Upper lobe of left lung (tissue), 6 donors: ENCODE results near the gene CARS2. TPM values are rescaled to one million over a fixed set of nuclear protein-coding genes. Genes with fewer than 3 reads are reported as not detected.
"Not testable (repeated sequence)": the region's sequence is repeated elsewhere in the genome, so short reads cannot be mapped to it uniquely, and the experiment has no call there.

Experiments
- ATAC-seq, 2 donors: fragments of 200-7000 bp; cut with Tn5 transposase; one replicate each; pipeline ENCODE4 v1.9.1; 2022; ENCODE audit warnings: mild to moderate bottlenecking in 2 of 2, moderate library complexity in 2 of 2; ENCODE audit not compliant: low FRiP score in 2 of 2
- DNase-seq, 2 donors: peaks; one replicate each; pipeline ENCODE4 v3.0.0-alpha.2; 2019 to 2020
- H3K27ac ChIP-seq, 4 donors: fragments of 200-600 bp; sonication (generic); one replicate each; pipeline ENCODE4 v1.5.1; 2016 to 2019
- H3K27me3 ChIP-seq, 4 donors: fragments of 200-600 bp; sonication (generic); one replicate each; pipeline ENCODE4 v1.5.1; 2017 to 2019
- H3K36me3 ChIP-seq, 4 donors: fragments of 200-600 bp; sonication (generic); one replicate each; pipeline ENCODE4 v1.5.1; 2016 to 2019
- H3K4me1 ChIP-seq, 4 donors: fragments of 200-600 bp; sonication (generic); one replicate each; pipeline ENCODE4 v1.5.1; 2018 to 2019
- H3K4me3 ChIP-seq, 4 donors: fragments of 200-600 bp; sonication (generic); one replicate each; pipeline ENCODE4 v1.5.1; 2017 to 2019; ENCODE audit warnings: mild to moderate bottlenecking in 2 of 4, moderate library complexity in 1 of 4
- H3K9me3 ChIP-seq, 4 donors: fragments of 200-600 bp; sonication (generic); one replicate each; pipeline ENCODE4 v1.5.1; 2018 to 2019
- CTCF ChIP-seq, 6 experiments: fragments of 450-650 bp in 4 of 6; fragments of 200-600 bp in 2 of 6; sonication (generic) in 2 of 6; IDR thresholded peaks; one replicate each; pipeline ENCODE4 v1.5.1; 2016 to 2019; ENCODE audit warnings: antibody characterized with exemption in 6 of 6
- EP300 ChIP-seq, 4 donors: sonication (generic); formaldehyde crosslinking; IDR thresholded peaks; one replicate each; pipeline ENCODE4 v1.5.1; 2017; ENCODE audit warnings: antibody characterized with exemption in 4 of 4, control low read depth in 2 of 4
- POLR2A ChIP-seq, 4 donors: fragments of 450-650 bp; IDR thresholded peaks; one replicate each; pipeline ENCODE4 v1.5.1; 2016 to 2017; ENCODE audit warnings: antibody characterized with exemption in 4 of 4, mild to moderate bottlenecking in 2 of 4
- POLR2AphosphoS5 ChIP-seq, 2 donors: sonication (generic); formaldehyde crosslinking; IDR thresholded peaks; one replicate each; pipeline ENCODE4 v1.5.1; 2017; ENCODE audit warnings: antibody characterized with exemption in 2 of 2
- WGBS, 2 donors: methylation state at CpG; one replicate each; pipeline ENCODE4 v1.1.5; 2017 to 2018; 5-methylcytosine and 5-hydroxymethylcytosine counted together
- total RNA-seq, 6 donors: library from RNA; depleted of rRNA in 4 of 6; stranded (reverse); fragments of >200 nt in 4 of 6; gene quantifications; one replicate each; pipeline versions ENCODE4 v1.1.0 to v1.2.1, GENCODE V29; 2016 to 2021
- donor health status: DM: no; HTN: no; CAD: no; lungs with moderate emphysema.
- donor health status: DM: no; HTN: yes; CAD: no; lungs with severe emphysema.

Gene CARS2
- total RNA-seq, 6 donors from 2014 or later = 53.2 to 107 (median 63.0) TPM

DNA sequence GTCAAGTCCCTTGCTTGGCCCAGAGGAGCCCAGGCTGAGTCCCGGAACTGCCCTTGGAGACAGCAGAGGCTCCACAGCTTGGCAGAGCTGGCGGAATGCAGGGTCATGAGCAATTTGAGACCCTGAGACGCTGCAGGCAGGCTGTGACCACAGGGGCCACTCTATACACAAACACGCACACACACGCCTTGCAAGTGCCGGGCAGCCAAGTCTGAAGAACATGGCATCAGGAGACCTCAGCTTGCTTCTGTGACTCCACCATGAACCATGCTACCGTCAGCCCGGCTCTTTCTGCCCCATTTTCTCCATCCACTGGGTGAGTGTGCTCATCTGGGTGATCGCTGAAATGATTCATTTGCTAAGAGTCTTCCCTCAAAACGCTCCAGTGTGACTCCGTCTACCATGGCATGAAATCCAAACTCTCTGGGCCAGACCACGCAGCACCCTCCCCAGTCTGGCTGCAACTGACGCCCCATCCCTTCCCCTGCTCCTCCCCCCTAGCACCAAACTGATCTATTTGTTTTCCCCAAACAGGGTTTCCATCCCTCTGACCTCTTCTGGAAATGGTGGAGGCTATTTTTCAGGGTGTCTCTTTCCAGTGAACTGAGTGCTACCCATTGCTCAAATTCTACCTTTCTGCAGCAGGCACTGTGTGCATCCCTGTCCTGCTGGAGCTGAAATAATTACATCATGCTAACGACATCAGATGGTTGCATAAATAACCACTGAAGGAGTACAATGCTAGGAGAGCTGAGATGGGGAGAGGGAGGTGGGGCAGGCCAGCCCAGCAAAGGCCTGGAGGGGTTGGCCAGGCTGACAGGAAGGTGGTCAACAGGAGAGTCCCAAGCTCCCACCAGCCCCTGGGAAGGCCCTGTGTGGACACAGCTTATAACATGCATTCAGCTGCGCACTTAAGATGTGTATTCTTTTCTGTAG is 3.1 kb downstream of the CARS2 start:
- no peak for TF ChIP-seq CTCF (IDR thresholded peaks at IDR 0.05)
- no peak for TF ChIP-seq POLR2AphosphoS5 (IDR thresholded peaks at IDR 0.05)
- no peak for TF ChIP-seq POLR2A (IDR thresholded peaks at IDR 0.05)
- no peak for TF ChIP-seq EP300 (IDR thresholded peaks at IDR 0.05)

GRCh38 chr13:110702089-110702488 is 3.8 kb downstream of the CARS2 start:
- no peaks in the 10 kb centered on the region for H3K27me3 ChIP-seq
- H3K9me3 ChIP-seq = no peaks in the 10 kb centered on the region
- H3K36me3 ChIP-seq = peaks cover 6 to 49% (median 27%) of the 10 kb centered on the region in 4 donors
- DNase-seq = no peak
- H3K27ac ChIP-seq = no peak overlapping the region
- peaks cover 25 to 53% (median 34%) of the 10 kb centered on the region in 4 donors for H3K4me1 ChIP-seq
- TF ChIP-seq POLR2AphosphoS5 (IDR thresholded peaks at IDR 0.05) (no peak), CTCF (IDR thresholded peaks at IDR 0.05) (no peak), POLR2A (IDR thresholded peaks at IDR 0.05) (no peak), EP300 (IDR thresholded peaks at IDR 0.05) (no peak)
- 53 to 68% methylated on average over 3 of the region's 3 CpGs for WGBS, 2 donors
- ATAC-seq = no peak
- no peak overlapping the region for H3K4me3 ChIP-seq

More for the DNA sequence above, 3.1 kb downstream of the CARS2 start:
- peaks cover 25 to 53% (median 33%) of the 10 kb centered on the region in 4 donors for H3K4me1 ChIP-seq
- H3K9me3 ChIP-seq = no peaks in the 10 kb centered on the region
- no peak for ATAC-seq
- no peak overlapping the region for H3K4me3 ChIP-seq
- DNase-seq = no peak
- WGBS, 2 donors = 78 to 81% methylated on average over 15 of the region's 15 CpGs
- H3K27me3 ChIP-seq = no peaks in the 10 kb centered on the region
- H3K36me3 ChIP-seq = peaks cover 6 to 41% (median 24%) of the 10 kb centered on the region in 4 donors
- peak overlapping the region in 1 of 4 donors; percentile 23 for H3K27ac ChIP-seq

DNA sequence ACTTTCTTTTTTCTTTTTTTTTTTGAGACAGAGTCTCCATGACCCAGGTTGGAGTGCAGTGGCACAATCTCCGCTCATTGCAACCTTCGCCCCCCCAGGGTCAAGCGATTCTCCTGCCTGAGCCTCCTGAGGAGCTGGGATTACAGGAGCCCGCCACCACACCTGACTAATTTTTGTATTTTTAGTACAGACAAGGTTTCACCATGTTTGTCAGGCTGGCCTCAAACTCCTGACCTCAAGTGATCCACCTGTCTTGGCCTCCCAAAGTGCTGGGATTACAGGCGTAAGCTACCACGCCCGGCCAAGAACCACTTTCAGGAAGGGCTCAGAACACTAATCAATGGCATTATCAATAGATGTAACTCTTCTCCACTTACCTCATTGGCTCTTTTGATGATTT is 4.9 kb downstream of the CARS2 start:
- not testable (repeated sequence) for H3K27me3 ChIP-seq, ATAC-seq, H3K4me3 ChIP-seq, DNase-seq, H3K9me3 ChIP-seq, H3K27ac ChIP-seq
- H3K4me1 ChIP-seq = peaks cover 25 to 44% (median 31%) of the 10 kb centered on the region in 4 donors
- H3K36me3 ChIP-seq = peaks cover 6 to 56% (median 31%) of the 10 kb centered on the region in 4 donors
- WGBS, 2 donors = 93 to 98% methylated on average over 7 of the region's 7 CpGs

DNA sequence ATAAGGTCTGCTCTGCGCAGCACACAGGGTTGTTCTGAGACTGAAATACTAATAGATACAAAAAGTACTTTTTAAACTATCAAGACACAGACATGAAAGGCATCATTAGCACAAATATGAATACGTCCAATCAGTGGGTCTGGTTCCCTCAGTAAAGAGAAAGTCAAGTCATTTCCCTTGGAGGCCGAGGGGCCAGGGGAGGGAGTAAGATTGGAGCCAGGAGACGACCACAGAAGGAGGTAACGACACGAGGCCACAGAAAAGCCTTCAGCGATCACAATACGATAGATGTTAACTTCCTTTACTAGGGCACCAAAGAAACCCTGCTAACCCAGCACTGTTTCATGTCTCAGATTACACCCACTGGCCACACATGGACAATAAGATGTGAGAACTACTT is 5.3 kb downstream of the CARS2 start:
- Histone ChIP-seq H3K36me3 (peaks cover 6 to 61% (median 31%) of the 10 kb centered on the region in 4 donors), H3K27ac (no peak overlapping the region), H3K9me3 (no peaks in the 10 kb centered on the region), H3K4me1 (peaks cover 25 to 44% (median 31%) of the 10 kb centered on the region in 4 donors), H3K4me3 (no peak overlapping the region), H3K27me3 (no peaks in the 10 kb centered on the region)
- DNase-seq (no peak), ATAC-seq (no peak)
- no peak for TF ChIP-seq POLR2AphosphoS5 (IDR thresholded peaks at IDR 0.05)
- no peak for TF ChIP-seq POLR2A (IDR thresholded peaks at IDR 0.05)
- no peak for TF ChIP-seq EP300 (IDR thresholded peaks at IDR 0.05)
- no peak for TF ChIP-seq CTCF (IDR thresholded peaks at IDR 0.05)
- 70 to 84% methylated on average over 8 of the region's 8 CpGs for WGBS, 2 donors

- Histone ChIP-seq H3K4me1 (peaks cover 22 to 40% (median 28%) of the 10 kb centered on the region in 4 donors), H3K4me3 (no peak overlapping the region), H3K36me3 (peaks cover 6 to 65% (median 31%) of the 10 kb centered on the region in 4 donors), H3K27ac (peak overlapping the region in 1 of 4 donors; percentile 63), H3K27me3 (no peaks in the 10 kb centered on the region), H3K9me3 (no peaks in the 10 kb centered on the region)
- 93 to 94% methylated on average over 14 of the region's 14 CpGs for WGBS, 2 donors
- no peak for DNase-seq
- ATAC-seq = no peak
- TF ChIP-seq POLR2AphosphoS5 (IDR thresholded peaks at IDR 0.05) = no peak
- TF ChIP-seq CTCF (IDR thresholded peaks at IDR 0.05) = no peak
- TF ChIP-seq EP300 (IDR thresholded peaks at IDR 0.05) = no peak
- no peak for TF ChIP-seq POLR2A (IDR thresholded peaks at IDR 0.05)
Observed at GRCh38 chr13:110700186-110700585, 5.7 kb downstream of the CARS2 start.
